Transverse colon (tissue), 4 donors: ENCODE results near the gene BMPER. TPM values are rescaled to one million over a fixed set of nuclear protein-coding genes. Genes with fewer than 3 reads are reported as not detected.

Experiments used
- DNase-seq: peaks from one replicate; pipeline ENCODE4 v3.0.0-alpha.2; 2019
- H3K27ac ChIP-seq, 4 donors: fragments of 200-600 bp; sonication (generic); 2 replicates each; pipeline ENCODE4 v1.5.1; 2016 to 2018; ENCODE audit warnings: inconsistent platforms in 4 of 4
- H3K27me3 ChIP-seq: fragments of 200-600 bp; sonication (generic); 2 replicates; pipeline ENCODE4 v1.5.1; 2017; ENCODE audit warnings: inconsistent platforms
- H3K36me3 ChIP-seq, 4 donors: fragments of 200-600 bp; sonication (generic); 2 replicates each; pipeline ENCODE4 v1.5.1; 2017 to 2019; ENCODE audit warnings: inconsistent platforms in 4 of 4
- H3K4me1 ChIP-seq, 4 donors: fragments of 200-600 bp; sonication (generic); 2 replicates each; pipeline ENCODE4 v1.5.1; 2017 to 2020; ENCODE audit warnings: inconsistent platforms in 4 of 4
- H3K4me3 ChIP-seq, 4 donors: fragments of 200-600 bp; sonication (generic); 1 replicate in 1 of 4; 2 replicates in 3 of 4; pipeline versions ENCODE4 v1.5.1 to v1.6.1; 2017 to 2019; ENCODE audit warnings: inconsistent platforms in 4 of 4
- H3K9me3 ChIP-seq, 2 donors: fragments of 200-600 bp; sonication (generic); 2 replicates each; pipeline ENCODE4 v1.5.1; 2017 to 2019; ENCODE audit warnings: inconsistent platforms in 2 of 2
- CTCF ChIP-seq, 5 experiments: fragments of 200-600 bp in 3 of 5; fragments of 450-650 bp in 2 of 5; sonication (generic) in 3 of 5; IDR thresholded peaks; 1 replicate in 2 of 5; 2 replicates in 3 of 5; pipeline ENCODE4 v1.5.1; 2016 to 2017; ENCODE audit warnings: antibody characterized with exemption in 5 of 5, inconsistent platforms in 3 of 5, mild to moderate bottlenecking in 2 of 5, moderate library complexity in 1 of 5
- EP300 ChIP-seq: sonication (generic); formaldehyde crosslinking; IDR thresholded peaks from one replicate; pipeline ENCODE4 v1.6.1; 2017; ENCODE audit warnings: antibody characterized with exemption, low read depth
- POLR2A ChIP-seq: fragments of 450-650 bp; IDR thresholded peaks from one replicate; pipeline ENCODE4 v1.6.1; 2016; ENCODE audit warnings: antibody characterized with exemption, mild to moderate bottlenecking, moderate library complexity
- POLR2AphosphoS5 ChIP-seq, 3 donors: sonication (generic); formaldehyde crosslinking; IDR thresholded peaks; one replicate each; pipeline ENCODE4 v1.6.1; 2016; ENCODE audit warnings: antibody characterized with exemption in 3 of 3
- WGBS, 2 donors: methylation state at CpG; one replicate each; pipeline ENCODE4 v1.1.5; 2018; ENCODE audit warnings: low coverage in 1 of 2; 5-methylcytosine and 5-hydroxymethylcytosine counted together
- in situ Hi-C, 4 donors: fragments of 200-750 bp; cut with MboI; loops; one replicate each; pipeline versions ENCODE4 v1.15.0 to v1.15.1; 2017; ENCODE audit warnings: low sequenced_read_pairs in 3 of 4, low pct_ligation_motif_present in 1 of 4, low pct_unique_long_range_greater_than_20kb in 1 of 4
- intact Hi-C: fragments of 100-400 bp; cut with DNase I; formaldehyde crosslinking; loops from one replicate; pipeline ENCODE4 v1.15.1; 2023; ENCODE audit warnings: low total_unique reads
- total RNA-seq, 4 donors: library from RNA; depleted of rRNA; stranded (reverse); fragments of >200 nt; gene quantifications; one replicate each; pipeline ENCODE4 v1.1.0, GENCODE V29; 2016

BMPER gene
- total RNA-seq, 4 donors from 2014 or later = 1.00 to 2.5 (median 1.8) TPM

DNA sequence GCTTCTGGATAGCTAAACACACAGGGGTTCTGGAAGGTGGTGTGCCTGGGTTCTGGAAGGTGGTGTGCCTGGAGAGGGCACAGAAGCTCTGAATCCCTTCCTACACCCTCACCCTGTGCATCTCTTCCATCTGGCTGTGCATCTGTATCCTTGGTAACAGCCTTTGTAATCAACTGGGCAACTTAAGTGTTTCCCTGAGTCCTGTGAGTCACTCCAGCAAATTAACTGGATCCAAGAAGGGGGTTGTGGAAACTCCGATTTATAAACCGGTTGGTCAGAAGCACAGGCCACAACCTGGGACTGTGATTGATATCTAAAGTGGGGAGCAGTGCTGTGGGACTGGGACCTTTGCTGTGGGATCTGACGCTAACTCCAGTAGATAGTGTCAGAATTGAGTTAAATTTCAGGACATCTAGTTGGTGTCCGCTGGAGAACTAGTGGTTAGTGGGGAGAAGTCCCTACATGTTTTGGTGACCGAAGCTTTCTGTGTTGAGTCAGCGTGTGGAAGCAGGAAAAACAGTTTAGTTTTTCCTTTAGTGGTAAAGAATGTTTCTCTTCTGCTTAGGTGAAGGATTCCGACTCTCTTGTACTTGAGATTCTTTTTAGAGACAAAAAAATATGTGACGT lies 228.1 kb downstream of the BMPER start:
- 71 to 88% methylated on average over 5 to 8 of the region's 8 CpGs for WGBS, 2 donors
- Histone ChIP-seq H3K36me3 (no peaks in the 10 kb centered on the region), H3K27ac (no peak overlapping the region), H3K27me3 (no peaks in the 10 kb centered on the region), H3K4me3 (no peak overlapping the region), H3K9me3 (no peaks in the 10 kb centered on the region), H3K4me1 (no peaks in the 10 kb centered on the region)
- in situ Hi-C loops = no loop called here
- DNase-seq = no peak
- no peak for TF ChIP-seq POLR2AphosphoS5 (IDR thresholded peaks at IDR 0.05)
- no peak for TF ChIP-seq EP300
- TF ChIP-seq CTCF (IDR thresholded peaks at IDR 0.05) = no peak
- intact Hi-C loops = no loop called here

DNA sequence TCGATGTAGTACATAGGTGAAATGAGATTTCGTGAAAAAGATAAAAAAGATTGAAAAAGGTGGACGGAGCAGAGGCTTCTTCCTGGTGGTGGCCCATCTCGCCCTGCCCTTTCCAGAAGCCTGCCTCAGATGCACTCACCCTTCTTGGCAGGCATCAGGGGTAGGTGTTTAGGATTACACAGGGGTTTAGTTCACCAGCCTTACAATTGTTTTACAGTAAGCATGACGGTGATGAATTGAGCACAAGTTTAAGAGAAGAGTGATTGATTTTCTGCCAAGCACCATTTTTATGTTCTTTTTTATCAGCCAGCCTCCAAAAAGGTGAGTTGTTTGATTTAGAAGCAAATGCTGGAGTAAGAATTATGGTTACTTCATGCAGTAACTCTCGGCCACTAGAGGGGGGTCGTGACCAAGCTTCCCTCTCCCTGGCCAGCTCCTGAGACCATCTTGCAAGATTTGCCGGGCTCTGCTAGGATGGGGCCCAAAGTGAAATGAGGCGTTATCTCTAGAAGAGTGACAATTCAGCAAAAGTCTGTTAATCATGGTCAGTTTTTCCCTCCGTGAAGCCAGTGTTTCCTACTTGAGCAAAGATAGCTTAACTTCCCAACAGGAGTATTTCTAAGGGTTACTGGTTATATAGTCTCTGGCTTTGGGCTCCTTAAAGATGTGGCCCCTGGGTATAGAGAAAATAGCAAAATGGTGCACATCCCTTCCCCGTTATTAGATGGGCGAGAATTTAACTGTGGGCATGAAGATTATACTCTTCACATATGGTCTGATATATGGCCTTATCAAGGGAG lies 228.8 kb downstream of the BMPER start:
- intact Hi-C loops (no loop called here), in situ Hi-C loops (no loop called here)
- H3K27ac ChIP-seq = no peak overlapping the region

GRCh38 chr7:34135924-34136323 lies 230.6 kb downstream of the BMPER start:
- Histone ChIP-seq H3K36me3 (no peaks in the 10 kb centered on the region), H3K27me3 (no peaks in the 10 kb centered on the region), H3K4me3 (no peak overlapping the region), H3K27ac (no peak overlapping the region), H3K4me1 (no peaks in the 10 kb centered on the region), H3K9me3 (no peaks in the 10 kb centered on the region)
- in situ Hi-C loops = no loop called here
- 56 to 86% methylated on average over 1 to 4 of the region's 4 CpGs for WGBS, 2 donors
- no peak for DNase-seq
- intact Hi-C loops = no loop called here
- TF ChIP-seq CTCF (IDR thresholded peaks at IDR 0.05) (no peak), POLR2A (no peak), EP300 (no peak), POLR2AphosphoS5 (IDR thresholded peaks at IDR 0.05) (no peak)

More for the DNA sequence above, 228.8 kb downstream of the BMPER start:
- H3K36me3 ChIP-seq = no peaks in the 10 kb centered on the region
- H3K9me3 ChIP-seq = no peaks in the 10 kb centered on the region
- no peaks in the 10 kb centered on the region for H3K27me3 ChIP-seq
- H3K4me1 ChIP-seq = no peaks in the 10 kb centered on the region
- no peak overlapping the region for H3K4me3 ChIP-seq
- DNase-seq = peak; percentile 42
- WGBS, 2 donors = 40 to 47% methylated on average over 5 to 12 of the region's 12 CpGs
- TF ChIP-seq CTCF (IDR thresholded peaks at IDR 0.05) = peak; percentile 27 to 53 (median 41)
- no peak for TF ChIP-seq EP300

- no peaks in the 10 kb centered on the region for H3K9me3 ChIP-seq
- H3K36me3 ChIP-seq = no peaks in the 10 kb centered on the region
- intact Hi-C loops (no loop called here), in situ Hi-C loops (no loop called here)
- no peaks in the 10 kb centered on the region for H3K27me3 ChIP-seq
- H3K4me3 ChIP-seq = no peak overlapping the region
- 74% methylated on average over 5 of the region's 5 CpGs; no CpG with 5 or more reads in 1 of the 2 donors for WGBS, 2 donors
- H3K27ac ChIP-seq = no peak overlapping the region
- no peak for TF ChIP-seq CTCF (IDR thresholded peaks at IDR 0.05)
- no peak for TF ChIP-seq POLR2AphosphoS5 (IDR thresholded peaks at IDR 0.05)
- TF ChIP-seq EP300 = no peak
- TF ChIP-seq POLR2A = no peak
- DNase-seq = no peak
- H3K4me1 ChIP-seq = no peaks in the 10 kb centered on the region
These were observed 231.4 kb downstream of the BMPER start for GRCh38 chr7:34136698-34137097.
